Right lobe of liver (tissue), 6 donors: ENCODE results near the gene WFDC9. TPM values are rescaled to one million over a fixed set of nuclear protein-coding genes. Genes with fewer than 3 reads are reported as not detected.

Experiments
- ATAC-seq, 4 donors: fragments of 200-7000 bp; cut with Tn5 transposase; one replicate each; pipeline ENCODE4 v1.9.1; 2020; ENCODE audit warnings: mild to moderate bottlenecking in 4 of 4, moderate library complexity in 4 of 4
- DNase-seq, 3 donors: peaks; one replicate each; pipeline ENCODE4 v3.0.0-alpha.2; 2020
- H3K27ac ChIP-seq, 3 donors: fragments of 200-600 bp; one replicate each; pipeline ENCODE4 v1.8.0; 2022
- H3K27me3 ChIP-seq, 2 donors: fragments of 200-600 bp; one replicate each; pipeline ENCODE4 v1.8.0; 2022
- H3K36me3 ChIP-seq, 4 donors: fragments of 200-600 bp; sonication (generic) in 1 of 4; one replicate each; pipeline versions ENCODE4 v1.5.1 to v1.8.0; 2017 to 2022; ENCODE audit warnings: control low read depth in 1 of 4
- H3K4me1 ChIP-seq, 4 donors: fragments of 200-600 bp; sonication (generic) in 1 of 4; one replicate each; pipeline versions ENCODE4 v1.5.1 to v1.8.0; 2017 to 2022; ENCODE audit warnings: control low read depth in 1 of 4
- H3K4me3 ChIP-seq, 3 donors: fragments of 200-600 bp; one replicate each; pipeline ENCODE4 v1.8.0; 2022
- H3K9me3 ChIP-seq, 4 donors: fragments of 200-600 bp; sonication (generic) in 1 of 4; one replicate each; pipeline versions ENCODE4 v1.5.1 to v1.8.0; 2017 to 2022; ENCODE audit warnings: control low read depth in 1 of 4
- POLR2A ChIP-seq: fragments of 450-650 bp; IDR thresholded peaks from one replicate; pipeline ENCODE4 v1.6.1; 2017; ENCODE audit warnings: antibody characterized with exemption, mild to moderate bottlenecking
- WGBS: methylation state at CpG from one replicate; pipeline ENCODE4 v1.1.6; 2018; ENCODE audit warnings: low coverage, low lambda C conversion rate; ENCODE audit not compliant: insufficient coverage; ENCODE audit errors: missing lambda C conversion rate; 5-methylcytosine and 5-hydroxymethylcytosine counted together
- intact Hi-C, 2 donors: fragments of 100-400 bp; cut with DNase I; formaldehyde crosslinking; loops; one replicate each; pipeline versions ENCODE4 v1.11.2 to v1.14.1; 2022
- total RNA-seq, 6 experiments: library from RNA; depleted of rRNA in 2 of 6; stranded (reverse); fragments of >200 nt in 2 of 6; fragmentation: NEBNext Ultra II Directional in 3 of 6; extraction: Animal tissue kit (Norgen Biotek cat#: 25700) in 3 of 6; gene quantifications; one replicate each; pipeline versions ENCODE4 v1.1.0 to v1.2.4, GENCODE V29; 2016 to 2023
- TF ChIP-seq, protein P1 (sequence below), 4 donors: fragments of 200-600 bp in 3 of 4; fragments of 450-650 bp in 1 of 4; IDR thresholded peaks; one replicate each; pipeline versions ENCODE4 v1.5.1 to v1.8.0; 2016 to 2022; ENCODE audit warnings: antibody characterized with exemption in 4 of 4, mild to moderate bottlenecking in 2 of 4
- donor health status: DM: no; HTN: yes; CAD: no.
- donor health status: DM: no; HTN: no; CAD: no.
- donor health status: DM: no; HTN: no; CAD: no.
- donor health status: DM: no; HTN: yes; CAD: no.
- donor health status: DM: no; HTN: yes; CAD: no.

The WFDC9 gene
- total RNA-seq, 6 experiments from 2014 or later, result not detected

DNA sequence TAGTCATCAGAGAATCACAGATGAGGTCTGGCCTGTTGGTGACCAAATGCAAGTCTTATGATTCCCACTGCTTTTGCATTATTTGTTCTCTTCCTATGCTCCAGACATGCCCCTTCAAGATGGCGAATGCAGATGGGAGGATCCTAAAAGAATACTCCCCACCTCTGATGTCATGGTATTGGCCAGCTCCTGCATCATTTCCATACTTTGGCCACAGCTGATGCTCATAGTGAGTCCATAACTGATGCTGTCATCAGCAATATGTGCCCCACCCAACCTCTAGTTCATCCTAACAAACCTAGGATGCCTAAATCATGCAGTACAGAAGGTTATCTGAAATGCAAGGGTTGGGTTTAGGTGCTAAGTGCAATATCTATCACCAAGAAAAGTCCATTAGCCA is 5.4 kb upstream of the WFDC9 start:
- intact Hi-C loops, result no loop called here

DNA sequence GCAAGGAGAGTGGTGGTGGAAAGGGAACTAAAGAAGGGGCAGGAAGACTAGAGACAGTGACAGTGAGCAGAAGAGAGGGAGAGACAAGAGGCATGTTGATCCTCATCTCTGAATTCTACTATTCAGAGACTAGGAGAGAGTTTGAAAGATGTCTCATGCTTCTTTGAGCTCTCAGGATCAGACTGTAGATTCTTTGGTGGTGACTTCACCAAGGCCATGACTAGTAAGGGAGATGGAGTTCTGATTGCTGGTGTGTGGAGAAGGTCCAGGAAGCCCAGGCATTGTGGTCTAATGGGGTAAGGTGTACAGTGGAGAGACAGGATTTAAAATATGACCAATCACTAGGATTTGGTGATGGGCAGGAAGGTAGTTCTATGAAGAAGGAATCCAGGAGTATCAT is 713 bp downstream of the WFDC9 start:
- H3K36me3 ChIP-seq, result no peaks in the 10 kb centered on the region
- DNase-seq (no peak), ATAC-seq (no peak)
- H3K4me3 ChIP-seq, result no peak overlapping the region
- no peak overlapping the region for H3K27ac ChIP-seq
- no peaks in the 10 kb centered on the region for H3K27me3 ChIP-seq
- H3K9me3 ChIP-seq, result no peaks in the 10 kb centered on the region
- TF ChIP-seq, protein P1, sequence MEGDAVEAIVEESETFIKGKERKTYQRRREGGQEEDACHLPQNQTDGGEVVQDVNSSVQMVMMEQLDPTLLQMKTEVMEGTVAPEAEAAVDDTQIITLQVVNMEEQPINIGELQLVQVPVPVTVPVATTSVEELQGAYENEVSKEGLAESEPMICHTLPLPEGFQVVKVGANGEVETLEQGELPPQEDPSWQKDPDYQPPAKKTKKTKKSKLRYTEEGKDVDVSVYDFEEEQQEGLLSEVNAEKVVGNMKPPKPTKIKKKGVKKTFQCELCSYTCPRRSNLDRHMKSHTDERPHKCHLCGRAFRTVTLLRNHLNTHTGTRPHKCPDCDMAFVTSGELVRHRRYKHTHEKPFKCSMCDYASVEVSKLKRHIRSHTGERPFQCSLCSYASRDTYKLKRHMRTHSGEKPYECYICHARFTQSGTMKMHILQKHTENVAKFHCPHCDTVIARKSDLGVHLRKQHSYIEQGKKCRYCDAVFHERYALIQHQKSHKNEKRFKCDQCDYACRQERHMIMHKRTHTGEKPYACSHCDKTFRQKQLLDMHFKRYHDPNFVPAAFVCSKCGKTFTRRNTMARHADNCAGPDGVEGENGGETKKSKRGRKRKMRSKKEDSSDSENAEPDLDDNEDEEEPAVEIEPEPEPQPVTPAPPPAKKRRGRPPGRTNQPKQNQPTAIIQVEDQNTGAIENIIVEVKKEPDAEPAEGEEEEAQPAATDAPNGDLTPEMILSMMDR (IDR thresholded peaks at IDR 0.05), result no peak
- no peak for TF ChIP-seq POLR2A
- H3K4me1 ChIP-seq, result no peaks in the 10 kb centered on the region
- intact Hi-C loops, result no loop called here

More for the DNA sequence above, 5.4 kb upstream of the WFDC9 start:
- H3K36me3 ChIP-seq, result no peaks in the 10 kb centered on the region
- no peaks in the 10 kb centered on the region for H3K9me3 ChIP-seq
- TF ChIP-seq, protein P1 (IDR thresholded peaks at IDR 0.05), result no peak
- TF ChIP-seq POLR2A, result no peak
- no peaks in the 10 kb centered on the region for H3K27me3 ChIP-seq
- ATAC-seq (no peak), DNase-seq (no peak)
- H3K27ac ChIP-seq, result no peak overlapping the region
- no CpG with 5 or more reads among the region's 1 CpG for WGBS
- no peak overlapping the region for H3K4me3 ChIP-seq
- no peaks in the 10 kb centered on the region for H3K4me1 ChIP-seq

DNA sequence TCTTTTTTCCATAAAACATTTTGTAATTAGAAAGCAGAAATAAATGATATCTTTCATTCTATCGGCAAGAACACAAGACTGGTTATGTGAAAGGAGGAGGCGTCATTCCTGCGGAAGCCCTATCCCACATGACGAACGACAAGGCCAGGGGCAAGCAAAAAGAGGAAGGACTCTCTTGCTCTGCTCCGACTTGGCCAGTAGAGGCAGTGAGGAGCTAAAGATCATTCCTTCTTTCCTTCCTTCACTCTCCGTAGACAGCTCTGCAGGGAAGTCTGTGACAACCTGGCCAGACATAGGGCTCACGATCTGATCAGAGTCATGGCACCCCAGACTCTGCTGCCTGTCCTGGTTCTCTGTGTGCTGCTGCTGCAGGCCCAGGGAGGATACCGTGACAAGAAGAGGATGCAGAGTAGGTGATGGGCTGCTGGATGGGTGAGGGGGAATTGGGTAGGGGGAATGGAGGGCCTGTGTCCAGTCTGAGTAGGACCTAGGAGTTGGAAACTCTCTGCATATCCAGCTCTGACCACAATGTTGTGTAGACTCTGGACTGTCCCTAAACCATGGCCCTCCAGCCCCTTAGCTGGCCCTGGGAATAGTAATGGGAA is 1.5 kb downstream of the WFDC9 start, which contains the start of gene WFDC10A:
TSS of gene WFDC10A (plus strand) at position 244 of the 605 bp plus-strand sequence. CDS start at position 319, 75 bp downstream.
- no peaks in the 10 kb centered on the region for H3K9me3 ChIP-seq
- H3K4me3 ChIP-seq, result no peak within 1 kb of the TSS
- 9% methylated on average over 9 of the region's 9 CpGs for WGBS
- no peaks in the 10 kb centered on the region for H3K36me3 ChIP-seq
- H3K27me3 ChIP-seq, result no peaks in the 10 kb centered on the region
- DNase-seq, result no peak
- intact Hi-C loops, result no loop called here
- ATAC-seq, result peak; percentile 65 to 78 (median 68)
- no peak for TF ChIP-seq POLR2A
- TF ChIP-seq, protein P1 (IDR thresholded peaks at IDR 0.05), result peak; percentile 10 to 62 (median 52)
- no peaks in the 10 kb centered on the region for H3K4me1 ChIP-seq
- H3K27ac ChIP-seq, result no peak within 1 kb of the TSS

DNA sequence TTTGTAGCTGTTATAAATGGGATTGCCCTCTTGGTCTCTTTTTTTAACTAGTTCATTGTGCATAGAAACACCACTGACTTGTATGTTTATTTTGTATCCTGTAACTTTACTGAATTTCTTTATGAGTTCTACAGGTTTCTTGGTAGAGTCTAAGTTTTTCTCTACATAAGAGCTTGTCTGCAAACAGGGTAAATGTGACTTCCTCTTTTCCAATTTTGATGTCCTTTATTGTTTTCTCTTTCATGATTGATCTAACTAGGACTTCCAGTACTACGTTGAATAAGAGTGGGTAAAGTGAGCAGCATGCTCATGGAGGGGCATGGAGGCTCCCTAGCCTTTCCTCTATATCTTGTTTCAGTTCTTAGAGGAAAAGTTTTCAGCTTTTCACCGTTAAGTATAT is 4.5 kb downstream of the WFDC9 start:
- DNase-seq (no peak), ATAC-seq (no peak)
- Histone ChIP-seq H3K36me3 (no peaks in the 10 kb centered on the region), H3K9me3 (no peaks in the 10 kb centered on the region), H3K27me3 (no peaks in the 10 kb centered on the region), H3K4me1 (no peaks in the 10 kb centered on the region), H3K27ac (no peak overlapping the region), H3K4me3 (no peak overlapping the region)
- no peak for TF ChIP-seq POLR2A
- TF ChIP-seq, protein P1 (IDR thresholded peaks at IDR 0.05), result no peak
- 36% methylated on average over 2 of the region's 2 CpGs for WGBS
- intact Hi-C loops, result no loop called here
